HG03439 (cell line): ENCODE measurements around the gene LFNG.

Source experiments
- ATAC-seq: cut with Tn5 transposase; IDR thresholded peaks from one replicate; pipeline ENCODE4 v1.9.1; 2021; ENCODE audit warnings: mild to moderate bottlenecking, moderate library complexity; ENCODE audit not compliant: unreplicated experiment

The LFNG gene

GRCh38 chr7:2516194-2516555 is 3.4 kb upstream of the LFNG start:
- ATAC-seq: no peak

- no peak for ATAC-seq
These were observed 2.5 kb upstream of the LFNG start for GRCh38 chr7:2517026-2517425.

GRCh38 chr7:2517678-2518507 is 1.7 kb upstream of the LFNG start:
- ATAC-seq: no peak

GRCh38 chr7:2518737-2519118 is 846 bp upstream of the LFNG start:
- no peak for ATAC-seq

- no peak for ATAC-seq
These were observed 672 bp downstream of the LFNG start for GRCh38 chr7:2520131-2520760.

GRCh38 chr7:2520761-2521290 is 1.3 kb downstream of the LFNG start:
- ATAC-seq: no peak

- ATAC-seq: no peak
These were observed 1.8 kb downstream of the LFNG start for GRCh38 chr7:2521341-2521745.

- ATAC-seq: no peak
These were observed 2.5 kb downstream of the LFNG start for GRCh38 chr7:2521952-2522591.

GRCh38 chr7:2522780-2523433 is 3.3 kb downstream of the LFNG start:
- ATAC-seq: no peak

GRCh38 chr7:2523461-2523936 is 3.9 kb downstream of the LFNG start:
- ATAC-seq: no peak

GRCh38 chr7:2523941-2524807 is 4.6 kb downstream of the LFNG start:
- ATAC-seq: no peak

- ATAC-seq: no peak
These were observed 5.5 kb downstream of the LFNG start for GRCh38 chr7:2524808-2525657.

GRCh38 chr7:2525658-2526630 is 6.4 kb downstream of the LFNG start:
- no peak for ATAC-seq

GRCh38 chr7:2526659-2527504 is 7.3 kb downstream of the LFNG start:
- no peak for ATAC-seq

- ATAC-seq: no peak
These were observed 8.2 kb downstream of the LFNG start for GRCh38 chr7:2527505-2528467.

GRCh38 chr7:2528481-2529095 is 9.0 kb downstream of the LFNG start:
- no peak for ATAC-seq
